GM19324 (cell line): ENCODE data around the gene RASA4B.
"Not testable (repeated sequence)": the region's sequence is repeated elsewhere in the genome, so short reads cannot be mapped to it uniquely, and the experiment has no call there.

Source experiments
- ATAC-seq: cut with Tn5 transposase; IDR thresholded peaks from one replicate; pipeline ENCODE4 v1.9.1; 2021; ENCODE audit warnings: mild to moderate bottlenecking, moderate library complexity; ENCODE audit not compliant: unreplicated experiment, low FRiP score

Gene RASA4B

GRCh38 chr7:102512642-102513221 is 4.8 kb downstream of the RASA4B start:
- not testable (repeated sequence) for ATAC-seq

- peak; percentile 33 for ATAC-seq
These were observed 5.6 kb downstream of the RASA4B start for GRCh38 chr7:102511860-102512522.

- ATAC-seq: not testable (repeated sequence)
These were observed 7.0 kb downstream of the RASA4B start for GRCh38 chr7:102510575-102510974.

- ATAC-seq: not testable (repeated sequence)
These were observed 10.0 kb downstream of the RASA4B start for GRCh38 chr7:102507410-102508088.

GRCh38 chr7:102505298-102506185 is 12.0 kb downstream of the RASA4B start:
- not testable (repeated sequence) for ATAC-seq

GRCh38 chr7:102503141-102503540 is 14.4 kb downstream of the RASA4B start:
- ATAC-seq: not testable (repeated sequence)

GRCh38 chr7:102498321-102498720 is 19.3 kb downstream of the RASA4B start:
- ATAC-seq: not testable (repeated sequence)

- ATAC-seq: not testable (repeated sequence)
These were observed 20.3 kb downstream of the RASA4B start for GRCh38 chr7:102497308-102497707.

- ATAC-seq: not testable (repeated sequence)
These were observed 20.7 kb downstream of the RASA4B start for GRCh38 chr7:102496861-102497260.

- peak; percentile 69 for ATAC-seq
These were observed 23.0 kb downstream of the RASA4B start for GRCh38 chr7:102494473-102495149.

GRCh38 chr7:102494026-102494425 is 23.6 kb downstream of the RASA4B start:
- not testable (repeated sequence) for ATAC-seq

GRCh38 chr7:102493220-102493935 is 24.2 kb downstream of the RASA4B start:
- not testable (repeated sequence) for ATAC-seq

- not testable (repeated sequence) for ATAC-seq
These were observed 27.0 kb downstream of the RASA4B start for GRCh38 chr7:102490529-102491075.

- ATAC-seq: not testable (repeated sequence)
These were observed 33.3 kb downstream of the RASA4B start for GRCh38 chr7:102484317-102484716.

GRCh38 chr7:102481962-102482361 is 35.6 kb downstream of the RASA4B start:
- ATAC-seq: not testable (repeated sequence)

GRCh38 chr7:102479982-102480637 is 37.5 kb downstream of the RASA4B start:
- not testable (repeated sequence) for ATAC-seq

- peak; percentile 10 for ATAC-seq
These were observed 38.4 kb downstream of the RASA4B start for GRCh38 chr7:102479209-102479584.
